Liver (tissue), 9 donors: ENCODE data around the gene SMIM35. TPM values are rescaled to one million over a fixed set of nuclear protein-coding genes. Genes with fewer than 3 reads are reported as not detected.

Source experiments
- DNase-seq: peaks from one replicate; pipeline ENCODE4 v3.0.0-alpha.2; 2017; ENCODE audit warnings: low spot score
- H3K27ac ChIP-seq, 2 donors: one replicate each; pipeline ENCODE4 v1.7.0; 2013; ENCODE audit warnings: inconsistent platforms in 2 of 2, low read length in 2 of 2, control low read depth in 1 of 2, low read depth in 1 of 2, mild to moderate bottlenecking in 1 of 2
- H3K27me3 ChIP-seq, 4 donors: one replicate each; pipeline versions ENCODE4 v1.6.1 to v1.7.0; 2013; ENCODE audit warnings: low read length in 3 of 4, inconsistent platforms in 1 of 4, mild to moderate bottlenecking in 1 of 4, moderate library complexity in 1 of 4; ENCODE audit not compliant: control insufficient read depth in 4 of 4, insufficient read depth in 4 of 4
- H3K36me3 ChIP-seq, 4 donors: one replicate each; pipeline versions ENCODE4 v1.6.1 to v1.7.0; 2013; ENCODE audit warnings: low read length in 3 of 4, mild to moderate bottlenecking in 3 of 4, low read depth in 1 of 4, moderate library complexity in 1 of 4; ENCODE audit not compliant: control insufficient read depth in 4 of 4, insufficient read depth in 3 of 4
- H3K4me1 ChIP-seq, 4 donors: one replicate each; pipeline versions ENCODE4 v1.6.1 to v1.7.0; 2013; ENCODE audit warnings: low read length in 3 of 4, mild to moderate bottlenecking in 3 of 4, moderate library complexity in 1 of 4; ENCODE audit not compliant: control insufficient read depth in 4 of 4, insufficient read depth in 4 of 4
- H3K4me3 ChIP-seq, 3 donors: one replicate each; pipeline versions ENCODE4 v1.6.1 to v1.7.0; 2013; ENCODE audit warnings: low read length in 3 of 3, control low read depth in 1 of 3, low read depth in 1 of 3, mild to moderate bottlenecking in 1 of 3
- H3K9ac ChIP-seq, 2 donors: one replicate each; pipeline ENCODE4 v1.7.0; 2013; ENCODE audit warnings: low read length in 2 of 2, mild to moderate bottlenecking in 2 of 2, moderate library complexity in 2 of 2, control low read depth in 1 of 2, low read depth in 1 of 2
- H3K9me3 ChIP-seq, 4 donors: one replicate each; pipeline versions ENCODE4 v1.6.1 to v1.7.0; 2013; ENCODE audit warnings: low read length in 3 of 4; ENCODE audit not compliant: control insufficient read depth in 4 of 4
- EGR1 ChIP-seq, 2 donors: IDR thresholded peaks; 2 replicates each; pipeline ENCODE4 v1.6.1; 2016 to 2018; ENCODE audit warnings: antibody characterized with exemption in 2 of 2, low read depth in 2 of 2
- FOXA1 ChIP-seq: IDR thresholded peaks from 2 replicates; pipeline ENCODE4 v1.6.1; 2016; ENCODE audit warnings: antibody characterized with exemption
- FOXA2 ChIP-seq: IDR thresholded peaks from 2 replicates; pipeline ENCODE4 v1.6.1; 2016; ENCODE audit warnings: antibody characterized with exemption
- GABPA ChIP-seq, 2 donors: IDR thresholded peaks in 1 of 2; conservative IDR thresholded peaks in 1 of 2; 2 replicates each; pipeline ENCODE4 v1.6.1; 2016; ENCODE audit warnings: antibody characterized with exemption in 2 of 2, mild to moderate bottlenecking in 1 of 2, moderate library complexity in 1 of 2
- HNF4A ChIP-seq, 2 donors: conservative IDR thresholded peaks; 2 replicates each; pipeline ENCODE4 v1.6.1; 2016; ENCODE audit warnings: antibody characterized with exemption in 2 of 2, mild to moderate bottlenecking in 2 of 2
- HNF4G ChIP-seq: IDR thresholded peaks from 2 replicates; pipeline ENCODE4 v1.6.1; 2016; ENCODE audit warnings: antibody characterized with exemption
- JUND ChIP-seq, 2 donors: IDR thresholded peaks; 2 replicates each; pipeline ENCODE4 v1.6.1; 2016; ENCODE audit warnings: antibody characterized with exemption in 2 of 2
- NR2F2 ChIP-seq: IDR thresholded peaks from 2 replicates; pipeline ENCODE4 v1.6.1; 2016; ENCODE audit warnings: antibody characterized with exemption
- RXRA ChIP-seq, 2 donors: IDR thresholded peaks; 2 replicates each; pipeline ENCODE4 v1.6.1; 2017 to 2018; ENCODE audit warnings: antibody characterized with exemption in 2 of 2, mild to moderate bottlenecking in 1 of 2
- TAF1 ChIP-seq: conservative IDR thresholded peaks from 2 replicates; pipeline ENCODE4 v1.6.1; 2016; ENCODE audit warnings: antibody characterized with exemption, mild to moderate bottlenecking
- YY1 ChIP-seq: IDR thresholded peaks from 2 replicates; pipeline ENCODE4 v1.6.1; 2016; ENCODE audit warnings: antibody characterized with exemption, mild to moderate bottlenecking
- WGBS: extraction: QIAGEN DNeasy Blood & Tissue Kit; methylation state at CpG from one replicate; pipeline ENCODE4 v1.1.7; 2013; 5-methylcytosine and 5-hydroxymethylcytosine counted together
- polyA plus RNA-seq, 2 donors: library from polyadenylated mRNA; stranded (reverse) in 1 of 2; unstranded in 1 of 2; fragments of 200-250 nt in 1 of 2; fragments of >200 nt in 1 of 2; fragmentation: Nextera tagmentation in 1 of 2; extraction: Ambion mirVana in 1 of 2; gene quantifications; one replicate each; pipeline versions ENCODE4 v1.2.1 to v1.2.3, GENCODE V29; 2013 to 2015
- total RNA-seq, 2 donors: library from RNA; depleted of rRNA; stranded (reverse); fragments of >200 nt; gene quantifications; one replicate each; pipeline ENCODE4 v1.2.3, GENCODE V29; 2014
- TF ChIP-seq, protein P1 (sequence below): IDR thresholded peaks from 2 replicates; pipeline ENCODE4 v1.6.1; 2016; ENCODE audit warnings: antibody characterized with exemption
- TF ChIP-seq, protein P2 (sequence below): IDR thresholded peaks from 2 replicates; pipeline ENCODE4 v1.6.1; 2016; ENCODE audit warnings: antibody characterized with exemption
- TF ChIP-seq, protein P3 (sequence below): fragments of 150-350 bp; IDR thresholded peaks from 2 replicates; pipeline ENCODE4 v1.5.1; 2017; ENCODE audit warnings: improper control_type of control experiment, low read depth, low read length; ENCODE audit not compliant: missing input control
- TF ChIP-seq, protein P4 (sequence below): IDR thresholded peaks from 2 replicates; pipeline ENCODE4 v1.6.1; 2016; ENCODE audit warnings: antibody characterized with exemption
- donor health status: healthy.
- donor health status: healthy.
- donor health status: healthy.
- donor health status: healthy.
- donor health status: healthy.

The SMIM35 gene
- total and polyA plus RNA-seq, 4 donors, result 0.07 TPM; not detected in 3

DNA sequence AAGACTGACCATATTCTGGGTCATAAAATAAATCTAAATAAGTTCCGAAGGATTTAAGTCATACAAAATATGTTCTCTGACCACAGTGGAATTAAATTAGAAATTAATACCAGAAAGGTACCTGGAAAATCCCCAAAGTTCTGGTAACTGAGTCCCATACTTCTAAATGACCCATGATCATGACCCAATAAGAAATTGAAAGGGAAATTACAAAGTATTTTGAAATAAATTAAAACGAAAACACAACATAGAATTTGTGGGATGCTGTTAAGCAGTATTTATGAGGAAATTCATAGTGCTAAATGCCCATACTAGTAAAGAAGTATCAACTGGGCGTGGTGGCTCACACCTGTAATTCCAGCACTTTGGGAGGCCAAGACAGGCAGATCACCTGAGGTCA is 123.9 kb downstream of the SMIM35 start:
- no peaks in the 10 kb centered on the region for H3K4me1 ChIP-seq
- no peak for DNase-seq
- no peak overlapping the region for H3K9ac ChIP-seq
- WGBS, result 89% methylated on average over 3 of the region's 3 CpGs
- H3K36me3 ChIP-seq, result no peaks in the 10 kb centered on the region
- H3K4me3 ChIP-seq, result no peak overlapping the region
- TF ChIP-seq GABPA (IDR thresholded peaks at IDR 0.05 in 1 of 2, conservative IDR thresholded peaks at IDR 0.05 in 1 of 2), result no peak
- TF ChIP-seq, protein P1, sequence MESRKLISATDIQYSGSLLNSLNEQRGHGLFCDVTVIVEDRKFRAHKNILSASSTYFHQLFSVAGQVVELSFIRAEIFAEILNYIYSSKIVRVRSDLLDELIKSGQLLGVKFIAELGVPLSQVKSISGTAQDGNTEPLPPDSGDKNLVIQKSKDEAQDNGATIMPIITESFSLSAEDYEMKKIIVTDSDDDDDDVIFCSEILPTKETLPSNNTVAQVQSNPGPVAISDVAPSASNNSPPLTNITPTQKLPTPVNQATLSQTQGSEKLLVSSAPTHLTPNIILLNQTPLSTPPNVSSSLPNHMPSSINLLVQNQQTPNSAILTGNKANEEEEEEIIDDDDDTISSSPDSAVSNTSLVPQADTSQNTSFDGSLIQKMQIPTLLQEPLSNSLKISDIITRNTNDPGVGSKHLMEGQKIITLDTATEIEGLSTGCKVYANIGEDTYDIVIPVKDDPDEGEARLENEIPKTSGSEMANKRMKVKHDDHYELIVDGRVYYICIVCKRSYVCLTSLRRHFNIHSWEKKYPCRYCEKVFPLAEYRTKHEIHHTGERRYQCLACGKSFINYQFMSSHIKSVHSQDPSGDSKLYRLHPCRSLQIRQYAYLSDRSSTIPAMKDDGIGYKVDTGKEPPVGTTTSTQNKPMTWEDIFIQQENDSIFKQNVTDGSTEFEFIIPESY, result no peak
- TF ChIP-seq, protein P2, sequence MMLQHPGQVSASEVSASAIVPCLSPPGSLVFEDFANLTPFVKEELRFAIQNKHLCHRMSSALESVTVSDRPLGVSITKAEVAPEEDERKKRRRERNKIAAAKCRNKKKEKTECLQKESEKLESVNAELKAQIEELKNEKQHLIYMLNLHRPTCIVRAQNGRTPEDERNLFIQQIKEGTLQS, result no peak
- TF ChIP-seq, protein P3, sequence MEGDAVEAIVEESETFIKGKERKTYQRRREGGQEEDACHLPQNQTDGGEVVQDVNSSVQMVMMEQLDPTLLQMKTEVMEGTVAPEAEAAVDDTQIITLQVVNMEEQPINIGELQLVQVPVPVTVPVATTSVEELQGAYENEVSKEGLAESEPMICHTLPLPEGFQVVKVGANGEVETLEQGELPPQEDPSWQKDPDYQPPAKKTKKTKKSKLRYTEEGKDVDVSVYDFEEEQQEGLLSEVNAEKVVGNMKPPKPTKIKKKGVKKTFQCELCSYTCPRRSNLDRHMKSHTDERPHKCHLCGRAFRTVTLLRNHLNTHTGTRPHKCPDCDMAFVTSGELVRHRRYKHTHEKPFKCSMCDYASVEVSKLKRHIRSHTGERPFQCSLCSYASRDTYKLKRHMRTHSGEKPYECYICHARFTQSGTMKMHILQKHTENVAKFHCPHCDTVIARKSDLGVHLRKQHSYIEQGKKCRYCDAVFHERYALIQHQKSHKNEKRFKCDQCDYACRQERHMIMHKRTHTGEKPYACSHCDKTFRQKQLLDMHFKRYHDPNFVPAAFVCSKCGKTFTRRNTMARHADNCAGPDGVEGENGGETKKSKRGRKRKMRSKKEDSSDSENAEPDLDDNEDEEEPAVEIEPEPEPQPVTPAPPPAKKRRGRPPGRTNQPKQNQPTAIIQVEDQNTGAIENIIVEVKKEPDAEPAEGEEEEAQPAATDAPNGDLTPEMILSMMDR, result no peak
- TF ChIP-seq HNF4A (conservative IDR thresholded peaks at IDR 0.05), result no peak
- TF ChIP-seq YY1, result no peak
- no peak for TF ChIP-seq FOXA2
- TF ChIP-seq FOXA1, result no peak
- TF ChIP-seq NR2F2, result no peak
- TF ChIP-seq, protein P4, sequence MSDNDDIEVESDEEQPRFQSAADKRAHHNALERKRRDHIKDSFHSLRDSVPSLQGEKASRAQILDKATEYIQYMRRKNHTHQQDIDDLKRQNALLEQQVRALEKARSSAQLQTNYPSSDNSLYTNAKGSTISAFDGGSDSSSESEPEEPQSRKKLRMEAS, result no peak
- TF ChIP-seq TAF1, result no peak
- no peak for TF ChIP-seq HNF4G
- no peaks in the 10 kb centered on the region for H3K9me3 ChIP-seq
- H3K27ac ChIP-seq, result no peak overlapping the region
- H3K27me3 ChIP-seq, result no peaks in the 10 kb centered on the region

DNA sequence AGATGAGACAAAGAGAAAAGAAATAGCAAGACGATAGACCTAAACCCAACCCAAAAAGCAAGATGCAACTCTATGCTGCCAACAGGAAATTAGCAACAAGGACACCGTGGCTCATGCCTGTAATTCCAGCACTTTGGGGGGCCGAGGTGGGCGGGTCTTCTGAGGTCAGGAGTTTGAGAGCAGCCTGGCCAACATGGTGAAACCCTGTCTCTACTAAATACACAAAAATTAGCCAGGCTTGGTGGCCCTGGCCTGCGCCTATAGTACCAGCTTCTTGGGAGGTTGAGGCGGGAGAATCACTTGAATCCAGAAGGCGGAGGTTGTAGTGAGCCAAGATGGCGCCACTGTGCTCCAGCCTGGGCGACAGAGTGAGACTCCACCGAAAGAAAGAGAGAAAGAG is 124.9 kb downstream of the SMIM35 start:
- TF ChIP-seq, protein P4, result no peak
- TF ChIP-seq FOXA2 (no peak), HNF4G (no peak), FOXA1 (no peak), YY1 (no peak), JUND (IDR thresholded peaks at IDR 0.05) (no peak), RXRA (IDR thresholded peaks at IDR 0.05) (no peak), EGR1 (IDR thresholded peaks at IDR 0.05; ENCODE audit: low read depth in 2 of 2) (no peak), HNF4A (conservative IDR thresholded peaks at IDR 0.05) (no peak)
- no peaks in the 10 kb centered on the region for H3K4me1 ChIP-seq
- no peaks in the 10 kb centered on the region for H3K27me3 ChIP-seq
- no peak for DNase-seq
- H3K9me3 ChIP-seq, result peaks cover 0 to 8% (median 0%) of the 10 kb centered on the region in 4 donors
- H3K27ac ChIP-seq, result no peak overlapping the region
- WGBS, result 85% methylated on average over 10 of the region's 10 CpGs
- H3K4me3 ChIP-seq, result no peak overlapping the region
- no peak overlapping the region for H3K9ac ChIP-seq
- no peaks in the 10 kb centered on the region for H3K36me3 ChIP-seq
